Testis (tissue), 2 donors: Measurements from ENCODE around the gene LRRK1.

Source experiments
- CTCF ChIP-seq, 3 experiments: fragments of 450-650 bp in 2 of 3; fragments of 200-600 bp in 1 of 3; sonication (generic) in 1 of 3; IDR thresholded peaks; one replicate each; pipeline ENCODE4 v1.5.1; 2016 to 2019; ENCODE audit warnings: antibody characterized with exemption in 3 of 3, mild to moderate bottlenecking in 2 of 3, moderate library complexity in 1 of 3
- POLR2A ChIP-seq: fragments of 450-650 bp; IDR thresholded peaks from one replicate; pipeline ENCODE4 v1.6.1; 2017; ENCODE audit warnings: antibody characterized with exemption, mild to moderate bottlenecking, moderate library complexity

DNA sequence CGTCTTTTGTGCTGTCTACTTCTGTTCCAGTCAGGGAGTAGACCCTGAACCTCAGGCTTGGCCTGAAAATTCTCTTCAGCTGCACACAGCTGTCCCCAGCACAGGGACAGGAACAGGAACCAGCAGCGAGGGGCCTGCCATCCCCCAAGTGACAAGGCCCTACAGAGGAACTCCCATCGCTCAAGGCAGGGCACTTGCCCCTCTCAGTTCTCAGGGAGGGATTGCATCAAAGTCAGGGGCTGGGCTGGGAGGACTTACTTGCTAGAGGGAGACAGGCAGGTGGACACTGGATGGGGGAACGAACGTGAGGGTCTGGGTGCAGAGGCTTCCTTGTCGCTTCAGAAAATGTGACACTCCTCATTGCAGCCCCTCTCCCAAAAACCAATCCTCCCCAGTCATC lies 169.1 kb downstream of the LRRK1 start:
- TF ChIP-seq POLR2A (no peak), CTCF (IDR thresholded peaks at IDR 0.05) (no peak)
